HG03457 (cell line): ENCODE measurements around the gene SLC6A2.

Source experiments
- ATAC-seq: cut with Tn5 transposase; IDR thresholded peaks from one replicate; pipeline ENCODE4 v1.9.1; 2021; ENCODE audit warnings: moderate number of reproducible peaks; ENCODE audit not compliant: unreplicated experiment

The SLC6A2 gene

DNA sequence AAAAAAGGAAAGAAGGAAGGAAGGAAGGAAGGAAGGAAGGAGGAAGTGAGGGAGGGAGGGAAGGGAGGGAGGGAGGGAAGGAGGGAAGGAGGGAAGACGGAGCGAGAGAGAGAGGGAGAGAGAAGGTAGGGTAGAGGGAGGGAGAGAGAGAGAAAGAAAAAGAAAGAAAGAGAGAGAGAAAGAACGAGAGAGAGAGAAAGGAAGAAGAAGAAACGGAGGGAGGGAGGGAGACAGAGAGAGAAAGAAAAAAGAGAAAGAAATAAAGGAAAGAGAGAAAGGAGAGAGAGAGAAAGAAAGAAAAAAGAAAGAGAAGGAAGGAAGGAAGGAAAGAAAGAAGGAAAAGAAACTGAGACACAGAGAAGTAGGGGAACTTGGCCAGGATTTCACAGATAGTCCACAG, 8.4 kb upstream of the SLC6A2 start:
- no peak for ATAC-seq

DNA sequence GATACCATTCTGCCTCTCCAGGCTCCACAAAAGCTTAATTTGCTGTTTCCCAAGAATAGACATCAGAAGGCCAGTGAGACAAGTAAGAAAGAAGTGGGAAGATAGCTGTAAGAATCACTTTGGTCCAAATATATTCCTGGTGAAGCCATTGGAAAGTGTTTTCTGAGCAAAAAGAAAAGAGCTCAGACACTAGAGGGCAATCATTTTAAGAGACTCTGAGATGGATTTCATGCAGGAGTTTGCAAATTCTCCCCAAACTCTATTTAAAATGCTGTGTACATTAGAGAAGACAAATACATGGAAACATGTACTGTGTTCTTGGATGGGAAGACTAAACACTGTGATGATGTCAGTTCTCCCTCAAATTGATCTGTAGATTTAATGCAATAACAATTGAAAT, 8.0 kb upstream of the SLC6A2 start:
- ATAC-seq, result no peak

DNA sequence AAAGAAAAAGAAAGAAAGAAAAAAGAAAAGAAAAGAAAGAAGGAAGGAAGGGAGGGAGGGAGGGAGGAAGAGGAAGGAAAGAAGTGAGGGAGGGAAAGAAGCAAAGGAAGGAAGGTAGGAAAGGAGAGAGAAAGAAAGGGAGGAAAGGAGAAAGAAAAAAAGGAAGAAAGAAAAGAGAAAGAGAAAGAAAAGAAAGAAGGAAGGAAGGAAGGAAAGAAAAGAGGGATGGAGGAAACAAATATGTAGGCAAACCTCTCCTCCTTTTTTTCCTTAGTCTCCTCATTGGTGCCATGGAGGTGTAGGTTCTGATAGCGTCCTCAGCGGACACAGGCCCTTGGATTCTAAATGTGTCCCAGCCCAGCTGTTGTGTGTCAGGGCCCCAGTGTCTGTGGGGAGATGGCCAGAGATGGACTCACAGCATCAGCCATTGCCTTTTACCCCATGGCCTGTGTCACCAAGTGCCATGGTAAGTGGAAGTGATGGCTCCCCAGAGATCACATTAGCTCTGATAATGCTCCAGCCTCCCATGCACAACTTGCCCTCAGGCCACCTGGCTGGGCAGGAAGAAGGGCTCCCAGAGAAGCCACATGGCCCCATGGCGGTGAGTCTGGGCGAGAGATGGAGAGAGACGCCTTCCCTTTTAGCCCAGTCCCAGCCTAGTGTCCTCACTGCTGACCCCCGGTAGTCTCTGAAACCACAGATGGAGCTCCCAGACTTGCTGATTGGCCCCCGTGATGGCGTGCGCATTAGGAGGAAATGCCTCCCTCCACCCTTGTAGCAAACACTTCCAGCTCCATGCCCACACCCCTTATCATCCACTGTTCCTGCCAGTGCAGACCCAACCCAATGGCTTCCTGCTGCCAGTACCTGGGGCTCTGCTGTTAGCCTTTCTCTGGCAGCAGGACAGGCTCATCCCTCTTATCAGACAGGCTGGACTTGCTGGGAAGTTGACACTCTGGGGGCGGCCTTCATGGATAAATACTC, 3.7 kb upstream of the SLC6A2 start:
- no peak for ATAC-seq

- ATAC-seq, result no peak
These were observed 2.7 kb upstream of the SLC6A2 start for GRCh38 chr16:55653106-55653505.

GRCh38 chr16:55655381-55655896, 349 bp upstream of the SLC6A2 start:
- ATAC-seq, result no peak

DNA sequence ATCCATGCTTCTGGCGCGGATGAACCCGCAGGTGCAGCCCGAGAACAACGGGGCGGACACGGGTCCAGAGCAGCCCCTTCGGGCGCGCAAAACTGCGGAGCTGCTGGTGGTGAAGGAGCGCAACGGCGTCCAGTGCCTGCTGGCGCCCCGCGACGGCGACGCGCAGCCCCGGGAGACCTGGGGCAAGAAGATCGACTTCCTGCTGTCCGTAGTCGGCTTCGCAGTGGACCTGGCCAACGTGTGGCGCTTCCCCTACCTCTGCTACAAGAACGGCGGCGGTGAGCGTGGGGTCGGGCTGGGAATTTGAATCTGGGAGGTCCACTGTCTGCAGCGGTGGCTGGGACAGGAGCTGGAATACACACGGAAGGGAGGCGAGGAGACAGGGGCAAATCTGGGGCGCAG, 904 bp downstream of the SLC6A2 start:
- ATAC-seq, result no peak

DNA sequence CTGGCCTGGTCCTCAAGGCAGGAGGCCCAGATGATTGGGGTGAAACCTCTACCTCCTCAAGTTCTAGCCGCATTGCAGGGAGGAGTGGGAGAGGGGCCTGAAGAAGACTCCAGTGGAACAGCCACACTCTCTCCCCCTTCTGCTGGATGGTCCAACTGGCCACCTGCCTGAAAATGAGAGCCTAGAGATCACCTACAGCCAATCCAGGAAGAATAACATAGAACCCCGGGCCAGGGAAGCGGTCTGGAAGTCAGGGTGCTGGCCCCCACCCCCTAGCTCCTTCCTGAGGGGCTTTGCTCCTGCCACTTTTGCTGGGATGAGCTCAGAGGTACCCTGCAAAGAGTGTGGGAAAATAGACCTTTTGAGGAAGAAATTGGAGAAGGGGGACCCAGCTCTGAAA, 1.8 kb downstream of the SLC6A2 start:
- no peak for ATAC-seq

DNA sequence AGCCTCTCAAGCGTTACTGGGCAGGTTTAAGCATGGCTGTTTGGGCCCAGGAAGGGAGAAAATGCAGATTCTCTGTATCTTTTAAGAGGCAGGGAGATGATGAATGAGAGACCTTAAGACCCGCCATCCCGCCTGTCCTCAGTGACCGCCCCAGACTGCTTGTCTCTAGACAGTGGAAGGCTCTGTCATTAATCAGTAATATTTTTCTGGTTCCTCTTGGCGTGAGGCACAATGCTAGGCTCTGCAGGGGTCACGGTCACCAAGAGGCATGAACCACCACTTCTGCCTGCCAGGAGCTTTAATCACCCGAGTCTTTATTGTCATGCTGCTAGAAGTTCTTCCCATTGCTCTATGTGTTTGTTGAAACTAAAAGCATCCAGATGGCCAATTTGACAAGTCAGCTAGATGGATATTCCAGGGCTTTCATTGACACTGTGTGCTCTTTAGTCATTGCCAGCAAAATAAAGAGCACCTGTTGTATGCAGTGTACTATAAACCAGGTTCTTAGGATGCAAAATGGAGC, 3.2 kb downstream of the SLC6A2 start:
- no peak for ATAC-seq

- ATAC-seq, result no peak
These were observed 4.2 kb downstream of the SLC6A2 start for GRCh38 chr16:55660026-55660425.

GRCh38 chr16:55660828-55661227, 5.0 kb downstream of the SLC6A2 start:
- ATAC-seq, result no peak

GRCh38 chr16:55661941-55662643, 6.3 kb downstream of the SLC6A2 start:
- ATAC-seq, result no peak

DNA sequence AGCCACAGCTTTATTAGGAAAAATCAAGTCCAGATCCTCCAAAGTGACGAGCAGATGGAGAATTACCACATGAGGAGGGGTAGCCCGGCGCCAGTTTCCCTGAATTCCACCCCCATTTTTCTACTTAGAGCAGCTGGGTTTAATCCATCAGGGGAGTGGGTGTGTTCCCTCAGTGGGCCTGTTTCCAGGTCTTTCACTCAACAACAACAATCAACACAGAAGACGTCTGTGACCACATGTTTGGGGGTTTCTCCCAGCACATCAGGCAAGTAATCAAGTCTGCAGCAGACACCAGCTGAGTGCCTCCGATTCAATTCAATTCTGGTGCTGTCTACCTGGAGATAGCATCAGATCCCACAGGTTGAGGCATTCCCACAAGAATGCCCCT, 6.8 kb downstream of the SLC6A2 start:
- ATAC-seq, result no peak

GRCh38 chr16:55663225-55663624, 7.4 kb downstream of the SLC6A2 start:
- no peak for ATAC-seq

DNA sequence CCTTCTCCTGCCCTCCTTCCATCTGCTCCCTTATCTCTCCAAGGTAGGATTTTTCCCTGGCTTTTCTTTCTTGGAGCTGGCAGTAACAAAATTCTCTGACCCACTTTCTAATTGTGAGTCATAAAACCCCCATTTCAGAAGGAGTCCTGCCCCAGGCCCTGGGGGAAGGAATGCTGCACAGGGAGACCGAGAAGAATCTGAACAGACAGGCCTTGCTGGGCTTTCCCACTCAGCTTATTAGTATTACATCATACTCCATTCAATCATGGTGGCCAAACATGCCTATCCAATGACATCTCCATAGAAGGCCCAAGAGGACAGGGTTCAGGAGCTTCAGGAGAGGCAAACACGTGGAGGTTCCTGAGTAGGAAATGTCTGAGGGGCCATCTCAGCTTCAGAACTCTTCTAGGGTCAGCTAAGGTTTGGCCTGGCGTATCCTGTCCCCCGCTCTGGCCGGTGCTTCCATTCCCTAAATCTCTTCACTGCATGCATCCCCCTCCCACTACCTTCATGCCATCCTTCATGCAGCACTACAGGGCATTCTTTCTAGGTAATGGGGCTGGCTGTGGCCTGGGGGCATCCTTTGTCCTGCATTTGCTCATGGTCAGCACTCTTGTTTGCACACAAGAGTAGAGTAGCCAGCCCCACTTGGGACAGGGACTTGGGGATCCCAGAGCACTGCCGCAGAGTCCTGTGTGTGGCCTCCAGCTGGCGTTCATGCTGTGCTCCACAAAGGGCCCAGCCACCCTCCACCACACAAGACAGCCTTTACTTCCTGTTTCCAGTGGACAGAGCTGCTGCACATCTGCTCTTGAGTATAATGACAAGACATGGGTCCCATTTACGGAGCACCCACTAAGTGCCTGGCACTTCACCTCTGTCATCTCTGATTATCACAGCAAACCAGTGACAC, 8.2 kb downstream of the SLC6A2 start:
- ATAC-seq, result no peak

DNA sequence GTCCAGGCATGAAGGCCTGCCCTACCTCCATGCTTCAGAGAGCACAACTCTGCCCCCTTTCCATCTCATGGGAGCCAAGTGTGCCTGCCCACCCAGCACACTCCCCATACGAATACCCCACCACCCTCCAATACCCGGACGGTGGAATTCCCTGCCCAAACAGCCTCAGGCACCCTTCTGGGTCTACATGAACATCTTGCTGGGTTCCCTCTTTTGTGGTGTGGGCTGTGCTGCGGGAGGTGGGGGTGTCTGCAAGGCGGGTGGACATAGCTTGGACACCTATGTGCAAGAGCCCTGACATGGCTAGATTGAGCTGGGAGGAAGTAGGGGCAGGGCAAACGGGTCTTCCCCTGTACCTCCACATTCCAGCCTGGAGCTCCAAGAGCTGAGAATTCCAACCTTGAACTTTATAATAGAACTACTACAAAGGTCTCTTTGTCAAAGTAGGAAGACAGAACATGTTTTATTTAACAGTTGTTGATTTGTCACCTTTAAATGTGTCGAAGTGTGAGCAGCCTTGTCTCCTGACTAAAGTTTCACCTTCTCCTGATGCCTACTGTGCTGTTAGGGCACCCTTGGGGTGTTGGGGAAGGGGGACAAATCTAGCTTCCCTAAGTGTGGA, 9.1 kb downstream of the SLC6A2 start:
- no peak for ATAC-seq

- ATAC-seq, result no peak
These were observed 9.7 kb downstream of the SLC6A2 start for GRCh38 chr16:55665511-55665910.

DNA sequence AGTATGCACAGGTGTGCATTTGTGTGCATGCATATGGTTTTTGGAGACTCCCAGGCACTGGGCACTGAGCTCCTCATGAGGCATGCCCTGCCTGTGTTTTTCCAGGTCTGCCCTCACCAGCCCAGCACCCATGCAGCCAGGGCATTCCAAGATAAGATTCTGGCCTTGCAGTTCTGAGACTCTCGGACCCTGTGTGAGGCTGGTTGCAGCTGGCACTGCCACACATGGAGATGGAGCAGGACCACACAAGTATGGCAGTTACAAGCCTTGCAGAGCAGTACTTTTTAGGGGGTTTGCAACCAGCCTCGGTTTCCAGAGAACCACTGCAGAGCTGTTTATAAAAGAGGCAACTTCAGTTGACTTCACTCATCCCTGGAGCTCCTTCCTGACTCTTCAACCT, 10.2 kb downstream of the SLC6A2 start:
- ATAC-seq, result no peak

GRCh38 chr16:55667753-55668152, 12.0 kb downstream of the SLC6A2 start:
- ATAC-seq, result no peak

GRCh38 chr16:55668340-55669281, 12.8 kb downstream of the SLC6A2 start:
- no peak for ATAC-seq
